Astrocyte of the cerebellum (primary cell): ENCODE data around the gene CTNND2.

Experiments
- DNase-seq: peaks from one replicate; pipeline ENCODE4 v3.0.0-alpha.2; 2011; ENCODE audit warnings: low read depth
- H3K4me3 ChIP-seq: 2 replicates; pipeline ENCODE4 v1.5.1; 2011; ENCODE audit warnings: mild to moderate bottlenecking, low read depth, low read length, moderate library complexity
- in situ Hi-C: cut with HindIII; loops from 2 replicates; pipeline ENCODE4 v1.10.0; 2017; ENCODE audit warnings: low sequenced_read_pairs
- TF ChIP-seq, protein P1 (sequence below): IDR thresholded peaks from 2 replicates; pipeline ENCODE4 v1.5.1; 2012; ENCODE audit warnings: low read length, low read depth, moderate library complexity, mild to moderate bottlenecking; ENCODE audit errors: missing control alignments

Gene CTNND2

DNA sequence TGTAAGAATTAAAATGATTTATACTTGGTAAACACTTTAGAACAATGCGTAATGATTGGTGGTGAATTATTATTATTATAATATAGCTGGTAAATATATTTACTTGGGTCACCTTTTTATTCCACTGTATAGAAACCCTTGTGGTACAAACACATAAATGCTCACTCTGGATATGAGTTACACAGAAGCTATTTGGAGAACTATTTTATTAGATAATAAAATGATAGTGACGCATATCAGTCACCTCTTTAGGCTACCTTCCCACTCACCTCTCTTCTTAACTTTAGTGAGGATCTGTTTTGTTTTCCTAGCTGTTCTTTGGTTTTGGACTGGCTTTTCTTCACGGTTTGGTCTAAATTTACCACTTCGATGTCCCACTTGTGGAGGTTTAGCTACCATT is 605.4 kb downstream of the CTNND2 start:
- DNase-seq: no peak
- in situ Hi-C loops: no loop called here
- H3K4me3 ChIP-seq: no peak overlapping the region
- TF ChIP-seq, protein P1, sequence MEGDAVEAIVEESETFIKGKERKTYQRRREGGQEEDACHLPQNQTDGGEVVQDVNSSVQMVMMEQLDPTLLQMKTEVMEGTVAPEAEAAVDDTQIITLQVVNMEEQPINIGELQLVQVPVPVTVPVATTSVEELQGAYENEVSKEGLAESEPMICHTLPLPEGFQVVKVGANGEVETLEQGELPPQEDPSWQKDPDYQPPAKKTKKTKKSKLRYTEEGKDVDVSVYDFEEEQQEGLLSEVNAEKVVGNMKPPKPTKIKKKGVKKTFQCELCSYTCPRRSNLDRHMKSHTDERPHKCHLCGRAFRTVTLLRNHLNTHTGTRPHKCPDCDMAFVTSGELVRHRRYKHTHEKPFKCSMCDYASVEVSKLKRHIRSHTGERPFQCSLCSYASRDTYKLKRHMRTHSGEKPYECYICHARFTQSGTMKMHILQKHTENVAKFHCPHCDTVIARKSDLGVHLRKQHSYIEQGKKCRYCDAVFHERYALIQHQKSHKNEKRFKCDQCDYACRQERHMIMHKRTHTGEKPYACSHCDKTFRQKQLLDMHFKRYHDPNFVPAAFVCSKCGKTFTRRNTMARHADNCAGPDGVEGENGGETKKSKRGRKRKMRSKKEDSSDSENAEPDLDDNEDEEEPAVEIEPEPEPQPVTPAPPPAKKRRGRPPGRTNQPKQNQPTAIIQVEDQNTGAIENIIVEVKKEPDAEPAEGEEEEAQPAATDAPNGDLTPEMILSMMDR: no peak

DNA sequence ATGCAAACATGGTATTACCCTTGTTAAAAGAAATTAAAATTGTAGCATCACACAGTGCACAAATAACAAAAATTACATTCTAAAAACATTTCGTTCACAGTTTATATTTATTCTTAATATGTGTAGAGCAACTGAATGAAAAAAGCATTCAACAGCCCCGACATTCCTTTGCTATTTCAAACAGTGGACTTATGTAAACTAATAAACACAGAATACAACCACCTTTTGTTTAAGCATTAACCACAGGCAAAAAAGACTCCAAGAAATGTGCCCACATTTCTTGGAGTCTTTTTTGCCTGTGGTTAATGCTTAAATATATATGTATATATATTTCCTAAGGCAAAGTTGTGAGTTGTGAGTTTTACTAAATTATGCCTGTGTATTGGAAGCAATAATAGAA is 610.7 kb downstream of the CTNND2 start:
- TF ChIP-seq, protein P1: no peak
- no peak overlapping the region for H3K4me3 ChIP-seq
- DNase-seq: peak; percentile 34
- in situ Hi-C loops: no loop called here

DNA sequence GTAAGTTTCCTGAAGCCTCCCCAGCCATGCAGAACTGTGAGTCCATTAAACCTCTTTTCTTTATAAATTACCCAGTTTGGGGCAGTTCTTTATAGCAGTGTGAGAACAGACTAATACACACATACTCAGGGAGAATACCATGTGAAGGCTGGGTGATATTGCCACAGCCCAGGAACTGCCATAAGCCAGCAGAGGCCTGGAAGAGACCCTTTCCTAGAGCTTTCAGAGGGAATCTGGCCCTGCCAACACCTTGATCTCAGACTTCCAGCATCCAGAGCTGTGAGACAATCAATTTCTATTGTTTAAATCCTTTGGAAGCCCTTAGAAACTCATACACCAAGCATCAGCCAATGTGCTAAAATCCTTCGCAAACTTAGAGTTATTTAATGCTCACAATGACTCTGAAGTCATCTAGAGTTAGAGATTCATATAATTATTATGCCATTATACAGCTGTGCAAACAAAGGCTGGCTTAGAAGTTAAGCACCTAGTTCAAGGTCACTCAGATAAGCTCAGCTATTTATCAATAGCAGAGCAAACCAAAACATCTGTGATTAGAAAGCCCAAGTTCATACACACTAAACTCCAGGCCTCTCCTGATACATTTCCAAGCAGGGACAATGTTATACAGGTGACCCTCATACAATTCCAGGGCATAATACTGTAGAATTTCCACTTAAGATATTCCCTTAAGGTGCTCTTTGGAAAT is 611.4 kb downstream of the CTNND2 start:
- no peak for DNase-seq
- in situ Hi-C loops: no loop called here
- TF ChIP-seq, protein P1: no peak

DNA sequence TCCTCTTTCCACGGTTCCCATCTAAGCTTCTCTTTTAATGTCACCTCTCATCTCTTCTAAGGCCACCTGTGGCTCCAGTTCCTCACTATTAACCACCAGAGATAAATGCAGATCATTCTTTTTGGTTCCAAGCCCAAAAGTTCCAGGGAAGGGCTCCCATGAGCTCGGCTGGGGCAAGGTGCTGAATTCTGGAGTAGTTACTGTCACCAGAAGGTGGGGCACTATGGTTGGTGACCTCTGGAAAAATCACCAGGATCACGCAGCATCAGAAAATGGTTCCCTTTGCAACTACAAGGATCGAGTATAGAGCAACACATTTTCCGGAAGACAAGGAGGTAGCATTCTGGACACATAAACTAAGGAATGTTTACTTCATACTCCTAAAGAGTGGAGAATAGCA is 614.5 kb downstream of the CTNND2 start:
- TF ChIP-seq, protein P1: no peak
- in situ Hi-C loops: no loop called here
- H3K4me3 ChIP-seq: no peak overlapping the region
- no peak for DNase-seq

More for the DNA sequence above, 611.4 kb downstream of the CTNND2 start:
- H3K4me3 ChIP-seq: no peak overlapping the region

DNA sequence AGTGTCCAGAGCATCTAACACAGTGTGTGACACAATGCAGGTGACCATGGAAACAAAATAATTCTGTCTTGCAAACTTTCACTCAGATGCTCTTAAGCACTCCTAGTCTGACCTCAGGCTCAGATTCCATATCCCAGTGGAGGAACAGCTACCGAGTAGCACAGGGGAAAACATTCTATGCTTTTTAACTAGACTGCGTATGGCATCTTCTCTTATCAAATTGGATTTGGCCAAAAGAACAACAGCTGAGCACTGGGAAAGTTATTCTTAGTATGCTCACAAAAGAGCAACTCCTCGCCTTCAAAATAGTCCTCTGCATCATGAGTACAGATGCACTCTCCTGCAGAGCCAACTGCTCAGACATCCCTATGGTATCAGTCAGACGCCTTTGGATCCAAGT is 615.0 kb downstream of the CTNND2 start:
- DNase-seq: no peak
- H3K4me3 ChIP-seq: no peak overlapping the region
- TF ChIP-seq, protein P1: no peak
- in situ Hi-C loops: no loop called here

DNA sequence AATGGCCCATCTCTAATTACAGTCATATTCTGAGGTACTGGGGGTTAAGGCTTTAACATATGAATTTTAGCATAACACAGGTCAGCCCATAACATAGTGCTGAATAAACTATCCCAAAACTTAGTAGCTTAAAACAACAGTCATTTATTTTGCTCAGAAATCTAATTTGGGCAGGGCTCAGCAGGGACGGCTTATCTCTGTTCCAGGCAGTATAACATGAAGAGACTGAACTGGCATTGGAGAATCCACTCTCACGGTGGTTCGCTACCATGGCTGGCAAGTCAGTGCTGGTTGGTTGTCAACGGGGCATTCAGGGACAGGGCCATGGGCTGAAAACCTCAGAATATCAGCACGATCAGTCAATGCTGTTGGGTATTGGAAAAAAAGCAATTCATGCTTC is 622.4 kb downstream of the CTNND2 start:
- in situ Hi-C loops: no loop called here
- TF ChIP-seq, protein P1: no peak
- H3K4me3 ChIP-seq: no peak overlapping the region
- no peak for DNase-seq
